ENCODE data around the gene PDLIM7.
"Not testable (repeated sequence)": the region's sequence is repeated elsewhere in the genome, so short reads cannot be mapped to it uniquely, and the experiment has no call there.

Gene PDLIM7

DNA sequence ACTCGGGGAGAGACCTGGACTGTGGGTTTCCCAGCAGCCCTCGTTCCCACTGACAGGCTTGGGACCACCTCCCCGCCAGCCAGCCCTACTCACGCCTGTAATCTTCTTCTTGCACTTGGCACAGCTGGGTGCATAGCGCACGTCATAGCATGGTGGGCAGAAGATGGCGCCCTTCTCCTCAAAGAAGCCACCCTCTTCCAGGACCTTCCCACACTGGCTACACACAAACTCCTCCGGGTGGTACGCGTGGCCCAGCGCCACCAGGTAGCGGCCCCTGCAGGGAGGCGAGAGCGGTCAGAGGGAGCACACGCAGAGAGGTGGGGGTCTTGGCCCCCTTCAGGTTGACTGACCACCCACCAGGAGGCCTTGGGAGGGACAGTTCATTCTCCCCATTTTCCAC is 9.4 kb downstream of the PDLIM7 start:
- Histone ChIP-seq H3K4me1 (ENCODE audit: control insufficient read depth, insufficient read depth, low read length, poor library complexity, severe bottlenecking) (peaks cover 16% of the 10 kb centered on the region), H3K4me3 (ENCODE audit: extremely low read depth, insufficient read depth, low read length, poor library complexity, severe bottlenecking) (no peak overlapping the region), H3K36me3 (ENCODE audit: control insufficient read depth, insufficient read depth, low read length) (peaks cover 89% of the 10 kb centered on the region), H3K9me3 (ENCODE audit: control insufficient read depth, low read length) (no peaks in the 10 kb centered on the region), H3K27ac (ENCODE audit: low read depth, low read length, severe bottlenecking) (no peak overlapping the region)
- 98 to 99% methylated on average over 14 to 15 of the region's 15 CpGs for WGBS, 2 experiments (ENCODE audit: insufficient coverage in 2 of 2)

DNA sequence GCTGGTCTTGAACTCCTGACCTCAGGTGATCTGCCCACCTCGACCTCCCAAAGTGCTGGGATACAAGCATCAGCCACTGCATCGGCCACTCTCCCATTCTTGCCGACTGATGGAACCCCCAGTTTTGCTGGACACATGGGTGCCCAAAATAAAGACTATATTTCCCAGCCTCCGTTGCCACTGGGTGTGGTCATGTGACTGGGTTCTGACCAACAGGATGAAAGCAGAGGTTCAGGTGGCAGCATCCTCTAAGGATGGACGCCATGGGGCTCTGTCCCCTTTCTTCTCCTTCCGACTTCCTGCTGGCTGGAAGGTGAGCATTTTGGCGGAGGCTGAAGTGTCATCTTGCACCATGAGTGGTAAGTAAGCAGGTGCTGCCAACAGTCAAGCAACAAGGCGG is 10.3 kb downstream of the PDLIM7 start:
- H3K36me3 ChIP-seq (ENCODE audit: control insufficient read depth, insufficient read depth, low read length), result peaks cover 89% of the 10 kb centered on the region
- no peaks in the 10 kb centered on the region for H3K9me3 ChIP-seq (ENCODE audit: control insufficient read depth, low read length)
- H3K4me3 ChIP-seq (ENCODE audit: extremely low read depth, insufficient read depth, low read length, poor library complexity, severe bottlenecking), result no peak overlapping the region
- 93 to 95% methylated on average over 5 of the region's 8 CpGs for WGBS, 2 experiments (ENCODE audit: insufficient coverage in 2 of 2)
- H3K4me1 ChIP-seq (ENCODE audit: control insufficient read depth, insufficient read depth, low read length, poor library complexity, severe bottlenecking), result peaks cover 11% of the 10 kb centered on the region
- H3K27ac ChIP-seq (ENCODE audit: low read depth, low read length, severe bottlenecking), result no peak overlapping the region

DNA sequence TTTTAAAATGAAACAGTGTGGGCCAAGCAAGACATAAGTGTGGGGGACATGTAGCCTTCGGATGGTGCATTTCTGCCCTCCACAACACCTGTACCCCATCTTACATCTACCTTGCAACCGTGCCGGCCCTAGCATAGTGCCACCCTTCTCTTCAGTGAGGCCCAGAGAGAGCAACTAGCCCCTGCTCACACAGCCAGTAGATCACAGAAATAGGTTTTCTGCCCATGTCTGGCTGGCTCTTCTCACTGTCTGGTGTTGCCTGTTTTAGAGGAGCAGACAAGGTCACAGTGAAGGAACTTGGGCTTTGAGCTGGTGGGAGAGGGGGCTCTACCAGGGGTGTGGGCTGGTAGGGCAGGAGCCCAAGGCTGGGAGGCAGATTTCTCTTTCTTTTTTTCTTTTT is 11.1 kb downstream of the PDLIM7 start:
- no peak overlapping the region for H3K27ac ChIP-seq (ENCODE audit: low read depth, low read length, severe bottlenecking)
- no peak overlapping the region for H3K4me3 ChIP-seq (ENCODE audit: extremely low read depth, insufficient read depth, low read length, poor library complexity, severe bottlenecking)
- peaks cover 95% of the 10 kb centered on the region for H3K36me3 ChIP-seq (ENCODE audit: control insufficient read depth, insufficient read depth, low read length)
- 91 to 100% methylated on average over 2 to 3 of the region's 3 CpGs for WGBS, 2 experiments (ENCODE audit: insufficient coverage in 2 of 2)
- peaks cover 9% of the 10 kb centered on the region for H3K4me1 ChIP-seq (ENCODE audit: control insufficient read depth, insufficient read depth, low read length, poor library complexity, severe bottlenecking)
- H3K9me3 ChIP-seq (ENCODE audit: control insufficient read depth, low read length), result no peaks in the 10 kb centered on the region

DNA sequence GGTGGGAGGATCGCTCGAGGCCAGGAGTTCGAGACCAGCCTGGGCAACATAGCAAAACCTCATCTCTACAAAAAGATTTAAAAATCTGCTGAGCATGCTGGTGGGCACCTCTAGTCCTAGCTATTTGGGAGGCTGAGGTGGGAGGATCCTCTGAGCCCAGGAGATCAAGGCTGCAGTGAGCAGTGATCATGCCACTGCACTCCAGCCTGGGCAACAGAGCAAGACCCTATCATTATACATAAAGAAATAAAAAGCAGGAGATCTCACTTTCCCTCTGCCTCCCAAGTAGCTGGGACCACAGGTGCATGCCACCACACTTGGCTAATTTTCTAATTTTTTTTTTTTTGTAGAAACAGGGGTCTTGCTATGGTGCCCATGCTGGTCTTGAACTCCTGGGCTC is 11.7 kb downstream of the PDLIM7 start:
- H3K4me3 ChIP-seq (ENCODE audit: extremely low read depth, insufficient read depth, low read length, poor library complexity, severe bottlenecking); H3K27ac ChIP-seq (ENCODE audit: low read depth, low read length, severe bottlenecking); H3K4me1 ChIP-seq (ENCODE audit: control insufficient read depth, insufficient read depth, low read length, poor library complexity, severe bottlenecking); H3K9me3 ChIP-seq (ENCODE audit: control insufficient read depth, low read length): not testable (repeated sequence)
- H3K36me3 ChIP-seq (ENCODE audit: control insufficient read depth, insufficient read depth, low read length), result peaks cover 90% of the 10 kb centered on the region
- WGBS, 2 experiments (ENCODE audit: insufficient coverage in 2 of 2), result 94 to 100% methylated on average over 1 to 3 of the region's 3 CpGs

DNA sequence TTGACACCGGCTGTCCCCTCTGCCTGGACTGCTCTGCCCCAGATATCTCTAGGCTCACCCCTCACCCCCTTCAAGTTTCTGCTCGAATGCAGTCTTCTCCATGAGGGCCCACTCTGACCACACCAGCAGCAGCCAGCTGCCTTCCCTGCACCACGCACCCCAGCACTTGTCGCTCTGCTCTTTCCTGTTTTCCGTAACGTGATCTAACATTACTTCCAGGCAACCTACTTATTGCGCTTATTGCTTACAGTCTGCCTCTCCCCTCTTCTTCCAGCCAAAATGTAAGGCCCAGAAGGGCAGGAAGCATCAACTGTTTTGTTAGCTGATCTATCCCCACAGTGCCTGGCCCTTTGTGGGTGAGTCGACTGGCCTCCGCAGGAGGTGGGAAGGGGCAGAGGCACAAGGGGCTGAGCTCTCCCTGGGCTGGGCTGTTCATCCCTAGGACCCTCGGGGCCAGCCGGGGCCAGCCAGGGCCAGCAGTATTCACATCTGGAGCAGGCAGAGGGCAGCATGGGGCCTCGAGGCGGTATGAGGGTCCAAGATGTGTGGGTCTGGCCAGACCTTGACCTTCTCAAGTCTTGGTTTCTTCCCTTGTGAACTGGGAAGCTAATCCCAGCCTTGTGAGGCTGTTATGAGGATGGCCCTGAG is 12.4 kb downstream of the PDLIM7 start:
- Histone ChIP-seq H3K9me3 (ENCODE audit: control insufficient read depth, low read length) (no peaks in the 10 kb centered on the region), H3K27ac (ENCODE audit: low read depth, low read length, severe bottlenecking) (peak overlapping the region; percentile 16), H3K4me3 (ENCODE audit: extremely low read depth, insufficient read depth, low read length, poor library complexity, severe bottlenecking) (no peak overlapping the region), H3K36me3 (ENCODE audit: control insufficient read depth, insufficient read depth, low read length) (peaks cover 87% of the 10 kb centered on the region), H3K4me1 (ENCODE audit: control insufficient read depth, insufficient read depth, low read length, poor library complexity, severe bottlenecking) (peaks cover 2% of the 10 kb centered on the region)
- WGBS, 2 experiments (ENCODE audit: insufficient coverage in 2 of 2), result 81 to 83% methylated on average over 11 to 13 of the region's 13 CpGs

DNA sequence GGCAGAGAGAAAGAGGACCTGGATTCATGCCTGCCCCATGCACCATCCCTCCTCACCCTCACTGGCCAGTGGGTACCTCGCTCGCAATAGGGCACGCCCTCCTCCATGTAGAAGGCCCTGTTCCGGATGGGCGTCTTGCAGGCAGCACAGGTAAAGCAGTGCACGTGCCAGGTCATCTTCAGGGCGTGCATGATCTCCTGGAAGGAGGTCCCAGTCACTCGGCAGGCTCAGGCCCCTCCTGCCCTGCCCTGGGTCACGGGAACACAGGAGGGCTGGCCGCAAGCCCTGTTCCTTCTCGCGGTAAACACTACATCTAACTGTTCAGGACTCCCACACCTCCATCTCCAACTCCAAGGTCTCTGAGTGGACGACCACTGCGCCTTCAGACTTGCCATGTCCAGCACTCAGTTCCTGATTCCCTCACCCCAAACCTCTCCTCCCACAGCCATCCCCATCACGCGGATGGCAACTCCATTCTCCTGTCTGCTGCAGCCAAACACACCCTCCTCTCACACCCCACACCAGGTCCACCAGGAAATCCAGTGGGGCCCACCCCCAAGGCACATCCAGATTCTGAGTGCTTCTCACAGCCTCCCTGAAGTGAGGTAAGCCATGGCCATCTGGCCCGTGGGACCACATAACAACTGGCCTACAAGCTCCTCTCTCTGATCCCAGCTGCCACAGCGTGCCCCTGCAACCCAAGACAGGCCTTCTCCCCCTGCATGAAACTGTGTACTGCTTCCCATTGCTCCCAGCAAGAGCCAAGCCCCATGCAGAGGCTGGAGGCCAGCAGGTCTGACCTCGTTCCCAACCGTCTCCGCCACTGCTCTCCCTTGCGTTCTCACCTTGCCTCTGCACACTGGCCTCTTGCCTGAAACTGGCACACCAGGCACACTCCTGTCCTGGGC is 13.2 kb downstream of the PDLIM7 start:
- Histone ChIP-seq H3K27ac (ENCODE audit: low read depth, low read length, severe bottlenecking) (no peak overlapping the region), H3K4me3 (ENCODE audit: extremely low read depth, insufficient read depth, low read length, poor library complexity, severe bottlenecking) (no peak overlapping the region), H3K9me3 (ENCODE audit: control insufficient read depth, low read length) (no peaks in the 10 kb centered on the region), H3K4me1 (ENCODE audit: control insufficient read depth, insufficient read depth, low read length, poor library complexity, severe bottlenecking) (peaks cover 5% of the 10 kb centered on the region), H3K36me3 (ENCODE audit: control insufficient read depth, insufficient read depth, low read length) (peaks cover 83% of the 10 kb centered on the region)
- WGBS, 2 experiments (ENCODE audit: insufficient coverage in 2 of 2), result 94 to 97% methylated on average over 22 of the region's 22 CpGs

DNA sequence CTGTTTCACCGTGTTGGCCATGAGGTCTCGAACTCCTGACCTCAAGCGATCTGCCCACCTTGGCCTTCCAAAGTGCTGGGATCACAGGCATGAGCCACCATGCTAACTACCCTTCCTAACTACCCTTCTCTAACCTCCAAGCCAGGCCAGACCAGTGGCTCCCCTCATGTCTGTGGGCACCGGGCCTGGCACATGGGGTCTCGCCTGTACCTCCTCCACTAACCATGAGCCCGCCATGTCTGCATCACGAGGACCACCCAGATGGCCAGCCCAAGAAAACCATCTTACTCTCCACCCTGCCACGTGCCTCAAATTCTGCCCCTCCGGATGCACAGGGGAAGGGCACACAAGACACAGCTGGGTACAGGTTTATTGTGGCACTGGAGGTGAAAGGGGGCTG is 14.4 kb downstream of the PDLIM7 start:
- Histone ChIP-seq H3K4me1 (ENCODE audit: control insufficient read depth, insufficient read depth, low read length, poor library complexity, severe bottlenecking) (peaks cover 5% of the 10 kb centered on the region), H3K36me3 (ENCODE audit: control insufficient read depth, insufficient read depth, low read length) (peaks cover 77% of the 10 kb centered on the region), H3K4me3 (ENCODE audit: extremely low read depth, insufficient read depth, low read length, poor library complexity, severe bottlenecking) (no peak overlapping the region), H3K27ac (ENCODE audit: low read depth, low read length, severe bottlenecking) (no peak overlapping the region), H3K9me3 (ENCODE audit: control insufficient read depth, low read length) (no peaks in the 10 kb centered on the region)
- WGBS, 2 experiments (ENCODE audit: insufficient coverage in 2 of 2), result 96 to 98% methylated on average over 7 to 8 of the region's 9 CpGs

DNA sequence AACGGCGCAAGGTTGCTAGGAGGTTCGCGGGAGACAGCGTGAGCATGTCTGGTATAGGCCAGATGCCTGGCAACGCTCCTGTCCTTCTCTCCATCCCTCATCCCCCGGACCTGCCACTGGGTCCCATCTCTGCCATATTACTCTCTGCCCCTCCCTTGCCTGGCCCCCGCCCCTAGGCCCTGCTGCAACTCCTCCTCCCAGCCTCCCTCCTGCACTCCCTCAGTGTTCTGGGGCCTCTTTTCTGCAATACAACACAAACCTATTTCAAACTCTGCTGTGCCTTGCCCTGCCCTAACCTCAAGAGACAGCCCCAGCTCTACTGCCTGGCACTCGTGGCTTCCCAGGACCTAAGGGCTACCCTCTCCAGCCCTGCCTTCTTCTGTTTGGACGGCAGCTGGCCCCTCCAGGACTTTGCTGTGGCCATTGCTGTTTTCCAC is 15.0 kb downstream of the PDLIM7 start:
- 88 to 99% methylated on average over 10 of the region's 10 CpGs for WGBS, 2 experiments (ENCODE audit: insufficient coverage in 2 of 2)

DNA sequence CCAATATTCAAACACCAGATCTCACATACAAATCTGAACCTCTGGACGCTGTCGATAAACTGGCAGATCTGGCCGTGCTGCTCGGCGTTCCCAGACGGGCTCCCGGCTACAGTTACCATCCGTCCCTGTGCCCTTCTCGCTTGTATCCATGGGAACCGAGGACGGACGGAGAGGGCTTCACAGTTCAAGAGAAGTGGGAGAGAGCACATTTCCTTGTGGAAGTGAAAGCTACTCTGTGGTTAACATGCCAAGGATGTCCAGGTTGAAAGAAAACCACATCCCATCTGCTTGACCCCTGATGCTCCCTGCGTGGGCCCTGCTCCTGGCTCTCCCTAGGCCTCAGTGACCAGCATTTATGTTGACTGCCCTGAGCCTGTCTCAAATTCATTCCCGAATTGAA is 17.6 kb downstream of the PDLIM7 start:
- peaks cover 48% of the 10 kb centered on the region for H3K36me3 ChIP-seq (ENCODE audit: control insufficient read depth, insufficient read depth, low read length)
- H3K27ac ChIP-seq (ENCODE audit: low read depth, low read length, severe bottlenecking), result peak overlapping the region; percentile 37
- H3K4me3 ChIP-seq (ENCODE audit: extremely low read depth, insufficient read depth, low read length, poor library complexity, severe bottlenecking), result no peak overlapping the region
- WGBS, 2 experiments (ENCODE audit: insufficient coverage in 2 of 2), result 91 to 92% methylated on average over 13 to 14 of the region's 14 CpGs
- no peaks in the 10 kb centered on the region for H3K9me3 ChIP-seq (ENCODE audit: control insufficient read depth, low read length)
- peaks cover 14% of the 10 kb centered on the region for H3K4me1 ChIP-seq (ENCODE audit: control insufficient read depth, insufficient read depth, low read length, poor library complexity, severe bottlenecking)

More for the DNA sequence above, 15.0 kb downstream of the PDLIM7 start:
- Histone ChIP-seq H3K4me3 (ENCODE audit: extremely low read depth, insufficient read depth, low read length, poor library complexity, severe bottlenecking) (no peak overlapping the region), H3K27ac (ENCODE audit: low read depth, low read length, severe bottlenecking) (no peak overlapping the region), H3K36me3 (ENCODE audit: control insufficient read depth, insufficient read depth, low read length) (peaks cover 71% of the 10 kb centered on the region), H3K9me3 (ENCODE audit: control insufficient read depth, low read length) (no peaks in the 10 kb centered on the region), H3K4me1 (ENCODE audit: control insufficient read depth, insufficient read depth, low read length, poor library complexity, severe bottlenecking) (peaks cover 5% of the 10 kb centered on the region)

DNA sequence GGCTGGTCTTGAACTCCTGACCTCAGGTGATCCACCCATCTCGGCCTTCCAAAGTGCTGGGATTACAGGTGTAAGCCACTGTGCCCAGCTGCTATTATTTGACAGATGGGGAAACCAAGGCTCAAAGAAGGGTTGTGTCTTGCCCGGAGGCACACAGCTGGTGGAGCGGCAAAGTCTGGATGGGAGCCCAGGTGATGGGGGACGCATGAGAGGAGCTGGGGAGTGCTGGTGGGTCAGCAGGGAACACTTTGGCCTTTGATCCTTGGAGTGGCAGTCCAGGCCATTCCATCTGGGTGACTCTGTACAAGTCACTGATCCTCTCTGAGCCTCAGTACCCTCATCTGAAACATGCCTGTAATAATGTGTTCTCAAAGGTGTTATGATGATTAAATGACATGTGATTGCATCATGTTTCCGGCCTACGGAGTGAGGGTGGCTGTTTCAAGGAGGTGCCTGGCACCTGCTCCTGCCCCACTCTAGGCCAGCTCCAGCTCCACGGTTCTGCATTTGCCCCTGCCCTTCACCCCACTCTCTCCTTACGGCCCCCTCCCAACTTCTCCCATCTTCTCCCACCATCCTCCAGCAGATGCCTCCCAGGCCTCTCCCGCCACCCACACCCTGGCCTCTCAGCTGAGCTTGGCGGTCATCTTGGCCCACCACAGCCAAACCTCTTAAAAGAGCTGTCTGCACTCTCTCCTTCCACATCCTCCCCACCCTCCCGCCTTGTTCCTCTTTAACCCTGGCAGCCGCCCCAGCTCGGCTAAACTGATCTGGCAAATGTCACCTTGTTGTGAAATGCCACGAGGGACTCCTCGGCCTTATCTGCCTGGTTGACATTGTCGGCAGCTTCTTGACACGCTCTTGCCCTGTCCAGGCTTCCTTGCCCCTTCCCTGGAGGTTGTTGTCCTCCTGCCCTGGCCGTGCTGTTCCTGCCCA is 18.4 kb downstream of the PDLIM7 start:
- peaks cover 22% of the 10 kb centered on the region for H3K4me1 ChIP-seq (ENCODE audit: control insufficient read depth, insufficient read depth, low read length, poor library complexity, severe bottlenecking)
- H3K4me3 ChIP-seq (ENCODE audit: extremely low read depth, insufficient read depth, low read length, poor library complexity, severe bottlenecking), result no peak overlapping the region
- no peaks in the 10 kb centered on the region for H3K9me3 ChIP-seq (ENCODE audit: control insufficient read depth, low read length)
- peaks cover 41% of the 10 kb centered on the region for H3K36me3 ChIP-seq (ENCODE audit: control insufficient read depth, insufficient read depth, low read length)
- WGBS, 2 experiments (ENCODE audit: insufficient coverage in 2 of 2), result 84% methylated on average over 17 of the region's 18 CpGs
- H3K27ac ChIP-seq (ENCODE audit: low read depth, low read length, severe bottlenecking), result peak overlapping the region; percentile 37
